Mesothelial cell of epicardium (in vitro differentiated cells): ENCODE results near the gene TAF10. TPM values are rescaled to one million over a fixed set of nuclear protein-coding genes. Genes with fewer than 3 reads are reported as not detected.

Experiments used
- DNase-seq, 2 experiments: peaks; one replicate each; pipeline ENCODE4 v3.0.0; 2021; ENCODE audit warnings: low spot score in 2 of 2; ENCODE audit not compliant: unreplicated experiment in 2 of 2
- H3K27ac Mint-ChIP-seq: 2 replicates; pipeline ENCODE4 v1.8.0; 2021; ENCODE audit warnings: mixed read lengths
- H3K27me3 Mint-ChIP-seq: 2 replicates; pipeline ENCODE4 v1.8.0; 2021; ENCODE audit warnings: low read depth, mixed read lengths
- H3K36me3 Mint-ChIP-seq: 2 replicates; pipeline ENCODE4 v1.8.0; 2021; ENCODE audit warnings: mixed read lengths
- H3K4me1 Mint-ChIP-seq: 2 replicates; pipeline ENCODE4 v1.8.0; 2021; ENCODE audit warnings: mixed read lengths
- H3K4me3 Mint-ChIP-seq: 2 replicates; pipeline ENCODE4 v1.8.0; 2021; ENCODE audit warnings: mild to moderate bottlenecking, moderate library complexity, mixed read lengths
- H3K9me3 Mint-ChIP-seq: 2 replicates; pipeline ENCODE4 v1.8.0; 2021; ENCODE audit warnings: mixed read lengths
- total RNA-seq: library from RNA; stranded (reverse); gene quantifications from 3 replicates; pipeline ENCODE4 v1.2.1, GENCODE V29; 2021
- TF ChIP-seq, protein P1 (sequence below): fragments of 200-600 bp; sonication (generic); IDR thresholded peaks from one replicate; pipeline ENCODE4 v1.5.0; 2021; ENCODE audit warnings: antibody characterized with exemption; ENCODE audit not compliant: unreplicated experiment

Gene TAF10
- total RNA-seq, 1 donor from 2014 or later: 119 TPM

DNA sequence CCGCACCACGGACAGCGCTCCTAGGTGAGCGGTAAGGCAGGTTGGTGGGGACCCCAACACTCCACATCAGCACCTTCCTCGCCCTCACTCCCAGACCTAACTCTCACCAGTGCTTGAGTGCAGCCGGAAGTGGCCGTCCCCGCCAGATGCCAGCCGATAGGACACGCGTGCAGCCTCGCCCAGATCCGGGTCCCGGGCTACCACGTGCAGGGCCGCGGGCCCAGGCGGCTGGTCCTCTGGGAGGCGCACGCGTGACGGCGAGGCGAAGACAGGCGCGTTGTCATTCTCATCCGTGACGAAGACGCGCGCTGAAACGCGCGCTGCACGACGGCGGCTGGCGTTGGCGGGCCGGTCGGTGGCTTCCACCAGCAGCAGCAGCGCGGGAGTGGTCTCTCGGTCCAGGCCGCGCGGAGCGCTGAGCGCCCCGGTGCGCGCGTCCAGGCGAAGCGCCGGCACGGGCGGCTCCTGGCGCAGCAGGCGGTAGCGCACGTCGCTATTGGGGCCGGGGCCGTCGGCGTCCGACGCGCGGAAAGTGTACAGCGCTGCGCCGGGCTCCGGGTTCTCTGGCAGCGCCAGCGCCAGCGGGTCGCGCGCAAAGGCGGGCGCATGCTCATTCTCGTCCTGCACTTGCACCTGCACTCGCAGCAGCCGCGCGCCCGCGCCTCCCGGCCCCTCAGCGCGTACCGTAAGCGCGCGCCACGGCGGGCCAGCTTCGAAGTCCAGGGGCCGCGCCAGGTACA lies 18.0 kb upstream of the TAF10 start:
- TF ChIP-seq, protein P1, sequence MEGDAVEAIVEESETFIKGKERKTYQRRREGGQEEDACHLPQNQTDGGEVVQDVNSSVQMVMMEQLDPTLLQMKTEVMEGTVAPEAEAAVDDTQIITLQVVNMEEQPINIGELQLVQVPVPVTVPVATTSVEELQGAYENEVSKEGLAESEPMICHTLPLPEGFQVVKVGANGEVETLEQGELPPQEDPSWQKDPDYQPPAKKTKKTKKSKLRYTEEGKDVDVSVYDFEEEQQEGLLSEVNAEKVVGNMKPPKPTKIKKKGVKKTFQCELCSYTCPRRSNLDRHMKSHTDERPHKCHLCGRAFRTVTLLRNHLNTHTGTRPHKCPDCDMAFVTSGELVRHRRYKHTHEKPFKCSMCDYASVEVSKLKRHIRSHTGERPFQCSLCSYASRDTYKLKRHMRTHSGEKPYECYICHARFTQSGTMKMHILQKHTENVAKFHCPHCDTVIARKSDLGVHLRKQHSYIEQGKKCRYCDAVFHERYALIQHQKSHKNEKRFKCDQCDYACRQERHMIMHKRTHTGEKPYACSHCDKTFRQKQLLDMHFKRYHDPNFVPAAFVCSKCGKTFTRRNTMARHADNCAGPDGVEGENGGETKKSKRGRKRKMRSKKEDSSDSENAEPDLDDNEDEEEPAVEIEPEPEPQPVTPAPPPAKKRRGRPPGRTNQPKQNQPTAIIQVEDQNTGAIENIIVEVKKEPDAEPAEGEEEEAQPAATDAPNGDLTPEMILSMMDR: no peak
- DNase-seq: peak in 1 of 2 experiments; percentile 58
- no peak overlapping the region for H3K27ac Mint-ChIP-seq
- peaks cover 40% of the 10 kb centered on the region for H3K36me3 Mint-ChIP-seq
- no peaks in the 10 kb centered on the region for H3K4me1 Mint-ChIP-seq
- peak overlapping the region; percentile 29 for H3K4me3 Mint-ChIP-seq
- H3K27me3 Mint-ChIP-seq: peaks cover 36% of the 10 kb centered on the region
- no peaks in the 10 kb centered on the region for H3K9me3 Mint-ChIP-seq

DNA sequence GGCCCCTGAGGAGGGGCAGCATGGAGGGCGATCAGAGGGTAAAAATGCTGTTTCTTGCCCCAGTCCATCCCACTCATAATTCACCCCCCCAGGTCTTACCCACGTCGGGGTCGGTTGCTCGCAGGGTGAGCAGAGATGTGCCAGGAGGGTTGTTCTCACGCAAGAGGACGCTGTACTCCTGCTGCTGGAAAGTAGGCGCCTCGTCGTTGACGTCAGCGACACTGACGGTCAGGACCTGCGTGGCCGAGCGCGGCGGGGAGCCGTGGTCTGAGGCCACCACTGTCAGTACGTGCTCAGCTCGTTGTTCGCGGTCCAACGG lies 17.5 kb upstream of the TAF10 start:
- Mint-ChIP-seq H3K27me3 (peaks cover 36% of the 10 kb centered on the region), H3K9me3 (no peaks in the 10 kb centered on the region), H3K4me3 (no peak overlapping the region), H3K36me3 (peaks cover 41% of the 10 kb centered on the region), H3K27ac (no peak overlapping the region), H3K4me1 (no peaks in the 10 kb centered on the region)
- no peak for DNase-seq
- TF ChIP-seq, protein P1: no peak

DNA sequence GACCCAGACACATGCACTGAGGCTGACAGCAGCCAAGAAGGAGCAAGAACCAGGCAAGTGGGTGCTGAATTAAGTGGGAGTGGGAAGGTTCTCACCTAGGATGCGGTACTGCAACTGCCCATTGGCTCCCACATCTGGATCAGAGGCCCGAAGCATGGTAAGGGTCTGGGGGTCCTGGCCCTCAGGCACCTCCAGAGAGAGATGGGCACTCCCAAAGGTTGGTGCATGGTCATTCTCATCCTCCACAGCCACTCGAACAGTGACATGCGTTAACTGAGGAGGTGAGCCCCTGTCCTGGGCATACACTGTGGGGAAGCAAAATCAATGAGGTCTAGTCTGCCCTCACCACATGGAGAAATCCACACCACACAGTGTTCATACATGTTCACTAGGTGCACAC lies 16.5 kb upstream of the TAF10 start:
- no peak for DNase-seq
- TF ChIP-seq, protein P1: no peak
- Mint-ChIP-seq H3K4me3 (no peak overlapping the region), H3K27me3 (peaks cover 36% of the 10 kb centered on the region), H3K36me3 (peaks cover 47% of the 10 kb centered on the region), H3K9me3 (no peaks in the 10 kb centered on the region), H3K4me1 (no peaks in the 10 kb centered on the region), H3K27ac (no peak overlapping the region)

DNA sequence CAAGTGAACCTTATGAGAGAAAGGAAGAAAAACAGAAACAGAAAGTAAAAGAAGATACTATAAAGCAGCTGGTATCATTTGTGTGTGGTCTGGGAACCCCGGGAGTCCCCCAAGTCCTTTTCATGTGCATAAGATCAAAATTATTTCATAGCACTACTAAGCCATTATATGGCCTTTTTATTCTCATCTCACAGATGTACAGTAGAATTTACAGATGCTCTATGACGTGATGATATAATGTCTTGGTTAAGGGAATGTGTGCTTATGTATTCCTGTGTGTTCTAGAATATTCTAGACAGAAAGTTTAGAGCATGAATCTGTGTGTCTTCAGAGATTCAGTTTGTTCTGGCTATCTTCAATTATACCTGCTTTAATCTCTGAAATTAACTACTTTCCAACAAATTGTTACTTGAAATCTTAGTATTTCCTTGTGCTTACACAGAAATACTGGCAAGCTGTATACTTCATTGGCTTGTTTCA lies 15.8 kb upstream of the TAF10 start:
- H3K4me1 Mint-ChIP-seq: no peaks in the 10 kb centered on the region
- TF ChIP-seq, protein P1: no peak
- DNase-seq: no peak
- peaks cover 36% of the 10 kb centered on the region for H3K27me3 Mint-ChIP-seq
- H3K27ac Mint-ChIP-seq: no peak overlapping the region
- no peak overlapping the region for H3K4me3 Mint-ChIP-seq
- no peaks in the 10 kb centered on the region for H3K9me3 Mint-ChIP-seq
- H3K36me3 Mint-ChIP-seq: peaks cover 42% of the 10 kb centered on the region

DNA sequence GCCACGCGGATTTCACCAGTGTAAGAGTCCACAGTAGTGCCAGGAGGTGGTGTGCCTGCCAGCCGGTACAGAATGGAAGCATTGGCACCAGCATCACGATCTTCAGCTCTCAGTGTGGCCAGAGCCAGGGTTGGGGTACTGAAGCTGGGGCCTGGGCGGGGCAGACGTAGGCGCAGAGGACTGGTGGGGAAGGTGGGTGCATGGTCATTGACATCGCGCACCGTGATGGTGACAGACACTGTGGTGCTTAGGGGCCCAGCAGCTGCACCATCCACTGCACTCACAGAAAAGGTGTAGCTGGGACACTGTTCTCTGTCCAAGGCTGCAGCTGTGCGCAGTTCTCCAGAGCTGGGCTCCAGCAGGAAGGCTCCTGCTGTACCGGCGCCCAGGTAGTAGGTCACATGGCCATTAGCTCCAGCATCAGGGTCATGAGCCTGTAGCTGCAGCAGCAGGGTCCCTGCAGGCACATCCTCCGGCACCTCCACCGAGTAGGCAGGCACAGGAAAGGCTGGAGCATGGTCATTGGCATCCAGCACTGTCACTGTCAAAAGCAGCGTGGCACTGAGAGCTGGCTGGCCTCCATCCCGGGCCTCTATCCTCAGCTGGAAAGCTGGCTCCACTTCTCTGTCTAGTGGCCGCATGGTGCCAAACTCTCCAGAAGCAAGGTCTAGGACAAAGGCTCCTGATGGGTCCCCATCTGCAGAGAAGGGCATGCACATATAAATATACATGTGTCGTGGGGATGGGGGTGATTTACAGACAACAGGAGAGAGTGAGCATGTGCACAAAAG lies 15.2 kb upstream of the TAF10 start:
- TF ChIP-seq, protein P1: no peak
- peaks cover 38% of the 10 kb centered on the region for H3K36me3 Mint-ChIP-seq
- no peak overlapping the region for H3K4me3 Mint-ChIP-seq
- no peak overlapping the region for H3K27ac Mint-ChIP-seq
- no peaks in the 10 kb centered on the region for H3K4me1 Mint-ChIP-seq
- H3K27me3 Mint-ChIP-seq: peaks cover 36% of the 10 kb centered on the region
- no peak for DNase-seq
- no peaks in the 10 kb centered on the region for H3K9me3 Mint-ChIP-seq
